Measurements from ENCODE around the gene KRT77. TPM values are rescaled to one million over a fixed set of nuclear protein-coding genes. Genes with fewer than 3 reads are reported as not detected.

Gene KRT77
- polyA plus RNA-seq, 1 of the 3 experiments (the other 2 are of a cell fraction): not detected

DNA sequence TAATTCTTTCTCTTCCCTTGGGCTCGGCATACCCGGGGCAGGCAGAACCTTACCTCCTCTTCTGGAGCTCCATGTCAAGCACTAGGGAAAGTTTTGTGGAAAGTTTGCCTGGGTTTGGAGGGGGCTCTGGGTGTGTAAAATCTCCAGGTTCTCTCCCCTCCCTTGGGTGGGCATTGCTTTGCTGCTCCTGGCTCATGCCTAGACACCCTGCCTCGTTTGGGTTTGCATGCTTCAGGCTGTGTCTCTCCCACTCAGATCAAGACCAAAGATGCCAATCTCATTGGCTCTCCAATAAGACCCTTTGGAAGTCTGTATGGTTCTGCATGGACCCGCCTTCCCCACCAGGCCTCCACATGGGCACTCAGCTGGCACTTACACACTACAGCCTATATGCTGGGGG lies 45.1 kb downstream of the KRT77 start:
- 29% methylated on average over 4 of the region's 4 CpGs for WGBS (ENCODE audit: low lambda C conversion rate)
- no peak for DNase-seq
- H3K27ac ChIP-seq (ENCODE audit: low read depth in 2 of 2, low read length in 1 of 2): no peak overlapping the region
- POLR2A ChIA-PET: no interaction called here
- H3K4me2 ChIP-seq: no peak overlapping the region
- H3K4me1 ChIP-seq (ENCODE audit: control insufficient read depth in 1 of 2, insufficient read depth in 2 of 2, low read depth in 1 of 2, low read length in 1 of 2): no peaks in the 10 kb centered on the region
- no peak overlapping the region for H3K9ac ChIP-seq
- H2AFZ ChIP-seq (ENCODE audit: low read depth): no peak overlapping the region
- H3K27me3 ChIP-seq (ENCODE audit: insufficient read depth): peaks cover 31% of the 10 kb centered on the region
- H3K4me3 ChIP-seq (ENCODE audit: low read depth in 2 of 2, low read length in 1 of 2): no peak overlapping the region
- no peaks in the 10 kb centered on the region for H3K79me2 ChIP-seq (ENCODE audit: insufficient read depth)
- H3K9me2 ChIP-seq: no peaks in the 10 kb centered on the region
- H3K9me3 ChIP-seq: no peaks in the 10 kb centered on the region
- no peaks in the 10 kb centered on the region for H3K36me3 ChIP-seq (replicated peaks in 1 of 2; ENCODE audit: control insufficient read depth in 1 of 2, insufficient read depth in 2 of 2, low read length in 1 of 2)
- CTCF ChIA-PET: interaction anchor here (1.2 kb wide), 1 partner anchor 633 kb away, joined by 3 read pairs; no protein-coding TSS in a partner anchor
- TF ChIP-seq, protein P1, sequence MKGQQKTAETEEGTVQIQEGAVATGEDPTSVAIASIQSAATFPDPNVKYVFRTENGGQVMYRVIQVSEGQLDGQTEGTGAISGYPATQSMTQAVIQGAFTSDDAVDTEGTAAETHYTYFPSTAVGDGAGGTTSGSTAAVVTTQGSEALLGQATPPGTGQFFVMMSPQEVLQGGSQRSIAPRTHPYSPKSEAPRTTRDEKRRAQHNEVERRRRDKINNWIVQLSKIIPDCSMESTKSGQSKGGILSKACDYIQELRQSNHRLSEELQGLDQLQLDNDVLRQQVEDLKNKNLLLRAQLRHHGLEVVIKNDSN (IDR thresholded peaks at IDR 0.05; ENCODE audit: borderline replicate concordance, low read depth): no peak
- TF ChIP-seq RAD21 (IDR thresholded peaks at IDR 0.05; ENCODE audit: low read length) (no peak), JUND (IDR thresholded peaks at IDR 0.05) (no peak), YY1 (IDR thresholded peaks at IDR 0.05; ENCODE audit: low read depth) (no peak), FOXJ3 (CRISPR knock-in tag; IDR thresholded peaks at IDR 0.05) (no peak), ELF1 (IDR thresholded peaks at IDR 0.05) (no peak), SIN3A (IDR thresholded peaks at IDR 0.05; ENCODE audit: borderline replicate concordance, low read depth, low read length) (no peak), FOXM1 (IDR thresholded peaks at IDR 0.05; ENCODE audit: low read depth) (no peak), TEAD4 (IDR thresholded peaks at IDR 0.05; ENCODE audit: borderline replicate concordance, insufficient read depth) (no peak), POLR2AphosphoS5 (IDR thresholded peaks at IDR 0.05; ENCODE audit: low read depth, low read length) (no peak), SMC3 (IDR thresholded peaks at IDR 0.05; ENCODE audit: low read depth, low read length) (no peak), NRF1 (IDR thresholded peaks at IDR 0.05; ENCODE audit: low read depth, low read length) (no peak), RCOR1 (IDR thresholded peaks at IDR 0.05; ENCODE audit: low read length) (no peak), TCF12 (IDR thresholded peaks at IDR 0.05) (no peak)
- TF ChIP-seq, protein P2, sequence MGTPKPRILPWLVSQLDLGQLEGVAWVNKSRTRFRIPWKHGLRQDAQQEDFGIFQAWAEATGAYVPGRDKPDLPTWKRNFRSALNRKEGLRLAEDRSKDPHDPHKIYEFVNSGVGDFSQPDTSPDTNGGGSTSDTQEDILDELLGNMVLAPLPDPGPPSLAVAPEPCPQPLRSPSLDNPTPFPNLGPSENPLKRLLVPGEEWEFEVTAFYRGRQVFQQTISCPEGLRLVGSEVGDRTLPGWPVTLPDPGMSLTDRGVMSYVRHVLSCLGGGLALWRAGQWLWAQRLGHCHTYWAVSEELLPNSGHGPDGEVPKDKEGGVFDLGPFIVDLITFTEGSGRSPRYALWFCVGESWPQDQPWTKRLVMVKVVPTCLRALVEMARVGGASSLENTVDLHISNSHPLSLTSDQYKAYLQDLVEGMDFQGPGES (IDR thresholded peaks at IDR 0.05; ENCODE audit: low read depth, low read length): no peak
- TF ChIP-seq, protein P3, sequence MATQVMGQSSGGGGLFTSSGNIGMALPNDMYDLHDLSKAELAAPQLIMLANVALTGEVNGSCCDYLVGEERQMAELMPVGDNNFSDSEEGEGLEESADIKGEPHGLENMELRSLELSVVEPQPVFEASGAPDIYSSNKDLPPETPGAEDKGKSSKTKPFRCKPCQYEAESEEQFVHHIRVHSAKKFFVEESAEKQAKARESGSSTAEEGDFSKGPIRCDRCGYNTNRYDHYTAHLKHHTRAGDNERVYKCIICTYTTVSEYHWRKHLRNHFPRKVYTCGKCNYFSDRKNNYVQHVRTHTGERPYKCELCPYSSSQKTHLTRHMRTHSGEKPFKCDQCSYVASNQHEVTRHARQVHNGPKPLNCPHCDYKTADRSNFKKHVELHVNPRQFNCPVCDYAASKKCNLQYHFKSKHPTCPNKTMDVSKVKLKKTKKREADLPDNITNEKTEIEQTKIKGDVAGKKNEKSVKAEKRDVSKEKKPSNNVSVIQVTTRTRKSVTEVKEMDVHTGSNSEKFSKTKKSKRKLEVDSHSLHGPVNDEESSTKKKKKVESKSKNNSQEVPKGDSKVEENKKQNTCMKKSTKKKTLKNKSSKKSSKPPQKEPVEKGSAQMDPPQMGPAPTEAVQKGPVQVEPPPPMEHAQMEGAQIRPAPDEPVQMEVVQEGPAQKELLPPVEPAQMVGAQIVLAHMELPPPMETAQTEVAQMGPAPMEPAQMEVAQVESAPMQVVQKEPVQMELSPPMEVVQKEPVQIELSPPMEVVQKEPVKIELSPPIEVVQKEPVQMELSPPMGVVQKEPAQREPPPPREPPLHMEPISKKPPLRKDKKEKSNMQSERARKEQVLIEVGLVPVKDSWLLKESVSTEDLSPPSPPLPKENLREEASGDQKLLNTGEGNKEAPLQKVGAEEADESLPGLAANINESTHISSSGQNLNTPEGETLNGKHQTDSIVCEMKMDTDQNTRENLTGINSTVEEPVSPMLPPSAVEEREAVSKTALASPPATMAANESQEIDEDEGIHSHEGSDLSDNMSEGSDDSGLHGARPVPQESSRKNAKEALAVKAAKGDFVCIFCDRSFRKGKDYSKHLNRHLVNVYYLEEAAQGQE (IDR thresholded peaks at IDR 0.05; ENCODE audit: low read depth, low read length): no peak
- TF ChIP-seq, protein P4, sequence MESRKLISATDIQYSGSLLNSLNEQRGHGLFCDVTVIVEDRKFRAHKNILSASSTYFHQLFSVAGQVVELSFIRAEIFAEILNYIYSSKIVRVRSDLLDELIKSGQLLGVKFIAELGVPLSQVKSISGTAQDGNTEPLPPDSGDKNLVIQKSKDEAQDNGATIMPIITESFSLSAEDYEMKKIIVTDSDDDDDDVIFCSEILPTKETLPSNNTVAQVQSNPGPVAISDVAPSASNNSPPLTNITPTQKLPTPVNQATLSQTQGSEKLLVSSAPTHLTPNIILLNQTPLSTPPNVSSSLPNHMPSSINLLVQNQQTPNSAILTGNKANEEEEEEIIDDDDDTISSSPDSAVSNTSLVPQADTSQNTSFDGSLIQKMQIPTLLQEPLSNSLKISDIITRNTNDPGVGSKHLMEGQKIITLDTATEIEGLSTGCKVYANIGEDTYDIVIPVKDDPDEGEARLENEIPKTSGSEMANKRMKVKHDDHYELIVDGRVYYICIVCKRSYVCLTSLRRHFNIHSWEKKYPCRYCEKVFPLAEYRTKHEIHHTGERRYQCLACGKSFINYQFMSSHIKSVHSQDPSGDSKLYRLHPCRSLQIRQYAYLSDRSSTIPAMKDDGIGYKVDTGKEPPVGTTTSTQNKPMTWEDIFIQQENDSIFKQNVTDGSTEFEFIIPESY (IDR thresholded peaks at IDR 0.05; ENCODE audit: borderline replicate concordance, low read depth): no peak
- H4K20me1 ChIP-seq (ENCODE audit: insufficient read depth): no peaks in the 10 kb centered on the region
- no peaks in the 10 kb centered on the region for H3F3A ChIP-seq (replicated peaks; ENCODE audit: insufficient read depth)

All from SK-N-SH (cell line).